Activated CD4-positive, alpha-beta T cell treated with anti-CD3 and anti-CD28 coated beads, Interleukin-2, amount 10 ng/mL, durations not matched to agents 24 days and 14 days (primary cell): ENCODE results near the gene RASAL3. TPM values are rescaled to one million over a fixed set of nuclear protein-coding genes. Genes with fewer than 3 reads are reported as not detected.
A peak's percentile ranks its signal among the peaks of the same experiment; 100 is the strongest.

ENCODE experiments used
- DNase-seq: peaks from one replicate; pipeline ENCODE4 v3.0.0; 2022
- H3K27ac Mint-ChIP-seq: one replicate; pipeline ENCODE4 v1.8.0; 2022; ENCODE audit warnings: mild to moderate bottlenecking, mixed read lengths
- H3K27me3 Mint-ChIP-seq: one replicate; pipeline ENCODE4 v1.8.0; 2022; ENCODE audit warnings: mixed read lengths
- H3K36me3 Mint-ChIP-seq: one replicate; pipeline ENCODE4 v1.8.0; 2022; ENCODE audit warnings: low read depth, mild to moderate bottlenecking, mixed read lengths
- H3K4me1 Mint-ChIP-seq: one replicate; pipeline ENCODE4 v1.8.0; 2021; ENCODE audit warnings: mixed read lengths
- H3K4me3 Mint-ChIP-seq: one replicate; pipeline ENCODE4 v1.8.0; 2022; ENCODE audit warnings: mild to moderate bottlenecking, moderate library complexity, mixed read lengths
- H3K9me3 Mint-ChIP-seq: one replicate; pipeline ENCODE4 v1.8.0; 2021; ENCODE audit warnings: mixed read lengths
- intact Hi-C: fragments of 100-400 bp; cut with micrococcal nuclease; formaldehyde crosslinking; loops from one replicate; pipeline ENCODE4 v1.15.1; 2023
- total RNA-seq: library from RNA; stranded (reverse); gene quantifications from 2 replicates; pipeline ENCODE4 v1.2.3, GENCODE V29; 2022

The RASAL3 gene
- total RNA-seq, 1 donor from 2014 or later = 114 TPM

DNA sequence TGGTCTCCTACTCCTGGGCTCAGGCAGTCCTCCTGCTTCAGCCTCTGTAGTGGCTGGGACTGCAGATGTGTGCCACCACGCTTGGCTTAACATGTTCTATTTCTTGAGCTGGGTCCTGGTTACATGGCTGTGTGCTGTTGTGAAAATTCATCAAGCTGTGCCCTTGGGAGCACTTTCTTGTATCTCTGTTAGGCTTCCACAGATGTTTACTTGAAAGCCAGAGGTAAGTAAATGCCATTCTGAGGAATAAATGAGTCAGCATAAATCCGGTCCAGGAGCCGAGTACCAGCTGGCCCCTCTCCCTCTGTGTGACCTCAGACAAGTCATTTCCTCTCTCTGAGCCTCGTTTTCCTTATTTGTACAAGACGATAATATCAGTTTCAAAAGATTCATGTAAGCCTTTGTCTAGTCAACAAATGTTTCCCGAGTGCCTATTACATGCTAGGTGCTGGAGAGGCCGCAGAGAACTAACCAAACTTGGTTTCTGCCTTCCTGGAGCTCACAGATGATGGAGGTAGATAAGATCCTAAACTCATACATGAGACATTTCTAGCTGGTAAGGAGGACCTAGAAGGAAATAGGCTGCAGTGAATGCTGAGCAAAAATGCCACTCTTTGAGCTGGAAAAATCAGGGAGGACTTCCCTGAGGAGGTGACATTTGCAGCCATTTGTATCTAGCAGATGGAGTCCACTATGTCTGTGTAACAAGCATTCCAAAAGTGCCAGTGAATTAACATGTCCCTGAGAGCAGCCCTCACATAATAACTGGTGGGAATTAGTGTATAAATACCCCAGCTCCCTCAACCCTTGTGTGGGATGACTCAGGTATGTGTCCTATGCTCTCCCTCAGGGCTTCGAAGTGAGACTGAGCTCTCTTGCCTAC, 2.7 kb upstream of the RASAL3 start:
- DNase-seq = peak; percentile 91
- peak overlapping the region; percentile 90 for H3K27ac Mint-ChIP-seq
- intact Hi-C loops = loop anchor here (1.0 to 5.0 kb wide), 6 partner anchors 34 to 165 kb away; no protein-coding TSS in a partner anchor
- peaks cover 55% of the 10 kb centered on the region for H3K4me1 Mint-ChIP-seq
- H3K27me3 Mint-ChIP-seq = peaks cover 12% of the 10 kb centered on the region
- H3K4me3 Mint-ChIP-seq = peak overlapping the region; percentile 58
- peaks cover 20% of the 10 kb centered on the region for H3K36me3 Mint-ChIP-seq
- H3K9me3 Mint-ChIP-seq = no peaks in the 10 kb centered on the region

DNA sequence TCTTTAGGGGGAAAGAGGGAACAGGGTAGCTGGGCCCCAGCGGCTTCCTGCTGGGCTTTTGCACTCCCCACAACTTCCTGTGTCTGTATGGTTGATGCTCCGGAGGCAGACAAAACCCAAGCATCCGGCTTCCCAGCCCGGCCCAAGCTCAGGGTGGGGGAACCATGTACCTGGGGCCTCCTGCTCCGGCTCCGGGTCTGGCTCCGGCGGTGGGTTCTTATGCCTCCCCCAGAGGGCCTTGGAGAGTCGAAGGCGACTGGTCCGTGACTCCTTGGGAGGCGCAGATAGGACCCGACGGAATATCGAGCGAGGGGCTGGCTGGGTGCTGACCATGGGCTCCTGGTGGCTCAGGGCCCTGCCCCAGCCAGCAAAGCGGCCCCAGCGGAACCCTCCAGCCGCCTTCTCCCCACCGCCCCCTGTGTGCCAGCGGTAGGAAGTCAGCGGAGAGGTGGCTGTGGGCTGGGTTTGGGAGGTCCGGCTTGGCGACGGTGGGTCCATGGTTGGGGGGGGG, 428 bp downstream of the RASAL3 start:
- Mint-ChIP-seq H3K27ac (peak overlapping the region; percentile 95), H3K27me3 (peaks cover 4% of the 10 kb centered on the region), H3K9me3 (no peaks in the 10 kb centered on the region), H3K36me3 (peaks cover 38% of the 10 kb centered on the region), H3K4me3 (peak overlapping the region; percentile 91), H3K4me1 (peaks cover 58% of the 10 kb centered on the region)
- peak; percentile 93 for DNase-seq
- intact Hi-C loops = no loop called here

DNA sequence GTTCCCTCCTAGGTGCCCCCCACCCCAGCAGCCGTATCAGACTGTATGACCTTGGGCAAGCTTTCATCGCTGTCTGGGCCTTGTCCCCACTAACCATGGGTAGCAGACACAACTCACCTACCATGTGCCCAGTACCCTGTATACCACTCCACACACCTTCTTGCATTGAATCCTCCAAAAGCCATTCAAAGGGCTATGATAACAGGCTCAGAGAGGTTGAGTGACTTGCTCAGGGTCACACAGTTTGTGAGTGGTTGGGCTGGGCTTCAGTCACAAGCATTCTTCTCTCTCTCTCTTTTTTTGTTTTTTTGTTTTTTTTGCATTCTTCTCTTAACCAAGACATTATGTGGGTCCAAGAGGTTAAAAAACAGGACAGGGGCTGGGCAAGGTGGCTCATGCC, 2.6 kb downstream of the RASAL3 start:
- Mint-ChIP-seq H3K27ac (peak overlapping the region; percentile 76), H3K27me3 (no peaks in the 10 kb centered on the region), H3K36me3 (peaks cover 46% of the 10 kb centered on the region), H3K4me1 (peaks cover 38% of the 10 kb centered on the region), H3K9me3 (no peaks in the 10 kb centered on the region), H3K4me3 (peak overlapping the region; percentile 45)
- intact Hi-C loops = no loop called here
- DNase-seq = no peak

DNA sequence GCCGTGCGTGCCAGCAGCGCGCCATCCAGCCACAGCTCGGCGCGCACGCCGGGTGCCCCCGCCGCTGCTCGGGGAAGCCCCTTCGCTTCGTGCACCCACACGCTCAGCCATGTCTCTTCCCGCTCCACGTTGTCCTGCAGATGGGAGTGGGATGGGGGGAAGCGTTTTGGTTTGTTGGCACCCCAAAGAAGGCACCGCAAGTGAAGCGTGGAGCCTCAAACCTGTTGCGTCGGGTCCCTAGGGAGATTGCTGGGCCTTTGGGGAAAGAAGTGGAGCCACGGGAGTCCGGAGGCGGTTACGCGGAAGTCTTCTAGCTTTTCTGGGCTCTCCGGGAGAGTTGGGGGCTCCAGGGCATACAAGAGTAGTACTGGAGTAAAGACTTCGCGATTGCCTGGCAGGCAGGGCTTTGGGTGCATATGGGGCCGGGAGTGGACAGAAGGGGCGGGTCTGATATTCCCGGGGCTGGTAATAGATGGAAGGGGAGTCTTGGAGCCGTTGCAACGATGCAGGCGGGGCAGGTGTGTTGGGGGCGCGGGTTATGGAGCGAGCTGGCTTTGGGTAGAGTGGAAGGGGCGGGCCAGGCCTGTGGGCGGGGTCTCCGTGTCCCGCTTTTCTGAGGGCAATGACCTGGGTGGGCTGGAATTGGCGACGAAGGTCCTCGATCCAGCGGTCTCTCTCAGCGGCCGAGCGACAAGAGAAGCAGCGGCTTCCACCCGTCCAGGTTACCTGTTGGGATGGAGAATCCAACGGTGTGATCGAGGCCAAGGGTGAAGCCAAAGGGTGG, 6.5 kb downstream of the RASAL3 start:
- intact Hi-C loops = no loop called here

DNA sequence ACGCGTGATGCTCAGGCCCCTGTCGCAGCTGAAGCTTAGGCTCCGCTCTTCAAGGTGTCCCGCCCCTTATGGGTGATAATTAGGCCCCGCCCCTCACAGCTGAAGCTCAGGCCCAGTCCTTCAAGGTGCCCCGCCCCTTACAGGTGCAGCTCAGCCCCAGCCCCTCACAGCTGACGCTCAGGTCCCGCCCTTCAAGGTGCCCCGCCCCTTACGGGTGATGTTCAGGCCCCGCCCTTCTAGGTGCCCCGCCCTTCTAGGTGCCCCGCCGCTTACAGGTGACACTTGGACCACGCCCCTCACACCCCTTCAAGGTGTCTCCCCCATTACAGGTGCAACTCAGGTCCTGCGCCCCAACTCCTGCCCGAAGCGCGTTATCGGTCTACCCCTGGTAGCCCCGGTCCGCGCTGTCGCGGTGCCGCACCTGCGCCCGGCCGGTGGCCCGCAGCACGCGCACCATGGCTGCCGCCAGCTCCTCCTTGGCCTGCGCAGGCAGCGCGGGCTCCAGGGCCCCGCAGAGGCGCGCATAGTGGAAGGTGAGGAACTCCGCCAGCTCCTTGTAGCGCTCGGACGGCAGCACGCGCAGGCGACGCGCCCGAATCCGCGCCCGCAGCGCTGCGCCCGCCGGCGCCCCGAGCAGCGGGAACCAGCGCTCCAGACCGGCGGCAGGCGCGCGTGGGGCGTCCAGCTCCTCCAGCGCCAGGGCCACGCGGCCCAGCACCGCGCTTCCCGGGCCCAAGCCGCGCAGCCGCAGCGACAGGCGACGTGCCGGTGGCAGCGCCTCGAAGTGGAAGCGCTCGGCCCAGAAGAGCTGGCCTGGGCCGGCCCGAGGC, 7.3 kb downstream of the RASAL3 start:
- Mint-ChIP-seq H3K9me3 (no peaks in the 10 kb centered on the region), H3K27ac (no peak overlapping the region), H3K36me3 (peaks cover 68% of the 10 kb centered on the region), H3K4me3 (no peak overlapping the region), H3K4me1 (peaks cover 20% of the 10 kb centered on the region), H3K27me3 (no peaks in the 10 kb centered on the region)
- intact Hi-C loops = no loop called here
- DNase-seq = no peak

More for the DNA sequence above, 6.5 kb downstream of the RASAL3 start:
- Mint-ChIP-seq H3K9me3 (no peaks in the 10 kb centered on the region), H3K4me3 (no peak overlapping the region), H3K36me3 (peaks cover 68% of the 10 kb centered on the region), H3K27me3 (no peaks in the 10 kb centered on the region), H3K4me1 (peaks cover 23% of the 10 kb centered on the region), H3K27ac (no peak overlapping the region)
- no peak for DNase-seq

DNA sequence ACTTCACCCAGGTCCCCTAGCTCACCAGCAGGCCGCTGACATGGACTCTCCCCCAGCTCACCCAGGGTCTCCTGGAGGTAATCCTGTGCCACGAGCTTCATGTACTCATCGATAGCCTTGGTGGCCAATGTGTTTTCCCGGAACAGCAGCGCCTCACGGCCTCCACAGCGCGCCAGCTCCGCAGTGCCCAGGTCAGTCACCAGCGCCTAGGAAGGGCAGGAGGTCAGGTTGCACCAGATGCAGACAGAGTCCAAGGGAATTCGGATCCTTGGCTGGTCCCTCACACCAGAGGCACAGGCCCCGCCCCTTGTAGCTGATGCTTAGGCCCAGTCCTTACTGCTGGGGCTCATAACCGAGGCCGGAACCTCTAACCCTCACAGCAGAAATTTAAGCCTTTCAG, 7.9 kb downstream of the RASAL3 start:
- H3K36me3 Mint-ChIP-seq = peaks cover 68% of the 10 kb centered on the region

DNA sequence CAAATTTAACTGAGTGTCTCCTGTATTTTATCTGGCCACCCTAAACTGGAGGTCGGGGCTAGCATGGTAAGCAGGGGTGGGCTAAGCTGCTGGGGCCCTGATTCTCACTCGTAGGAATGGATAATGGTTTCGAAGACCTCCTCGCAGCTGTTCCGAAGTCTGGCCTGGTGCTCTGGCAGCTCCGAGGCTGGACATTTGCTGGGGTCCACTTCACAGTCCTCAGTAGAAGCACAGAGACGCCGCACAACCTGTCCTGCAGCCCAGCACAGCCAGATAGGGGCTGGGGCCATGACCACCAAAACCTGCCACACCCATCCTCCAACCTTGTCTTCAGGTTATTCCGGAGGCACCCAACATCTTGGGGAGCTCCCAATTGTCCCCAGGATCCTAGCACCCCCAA, 8.3 kb downstream of the RASAL3 start:
- peaks cover 19% of the 10 kb centered on the region for H3K4me1 Mint-ChIP-seq
- DNase-seq = no peak
- no peaks in the 10 kb centered on the region for H3K27me3 Mint-ChIP-seq
- H3K36me3 Mint-ChIP-seq = peaks cover 70% of the 10 kb centered on the region
- H3K9me3 Mint-ChIP-seq = no peaks in the 10 kb centered on the region
- intact Hi-C loops = no loop called here
- H3K27ac Mint-ChIP-seq = no peak overlapping the region
- no peak overlapping the region for H3K4me3 Mint-ChIP-seq

More for the DNA sequence above, 7.9 kb downstream of the RASAL3 start:
- Mint-ChIP-seq H3K4me3 (no peak overlapping the region), H3K4me1 (peaks cover 17% of the 10 kb centered on the region), H3K27ac (no peak overlapping the region), H3K27me3 (no peaks in the 10 kb centered on the region), H3K9me3 (no peaks in the 10 kb centered on the region)
- no peak for DNase-seq
- intact Hi-C loops = no loop called here

DNA sequence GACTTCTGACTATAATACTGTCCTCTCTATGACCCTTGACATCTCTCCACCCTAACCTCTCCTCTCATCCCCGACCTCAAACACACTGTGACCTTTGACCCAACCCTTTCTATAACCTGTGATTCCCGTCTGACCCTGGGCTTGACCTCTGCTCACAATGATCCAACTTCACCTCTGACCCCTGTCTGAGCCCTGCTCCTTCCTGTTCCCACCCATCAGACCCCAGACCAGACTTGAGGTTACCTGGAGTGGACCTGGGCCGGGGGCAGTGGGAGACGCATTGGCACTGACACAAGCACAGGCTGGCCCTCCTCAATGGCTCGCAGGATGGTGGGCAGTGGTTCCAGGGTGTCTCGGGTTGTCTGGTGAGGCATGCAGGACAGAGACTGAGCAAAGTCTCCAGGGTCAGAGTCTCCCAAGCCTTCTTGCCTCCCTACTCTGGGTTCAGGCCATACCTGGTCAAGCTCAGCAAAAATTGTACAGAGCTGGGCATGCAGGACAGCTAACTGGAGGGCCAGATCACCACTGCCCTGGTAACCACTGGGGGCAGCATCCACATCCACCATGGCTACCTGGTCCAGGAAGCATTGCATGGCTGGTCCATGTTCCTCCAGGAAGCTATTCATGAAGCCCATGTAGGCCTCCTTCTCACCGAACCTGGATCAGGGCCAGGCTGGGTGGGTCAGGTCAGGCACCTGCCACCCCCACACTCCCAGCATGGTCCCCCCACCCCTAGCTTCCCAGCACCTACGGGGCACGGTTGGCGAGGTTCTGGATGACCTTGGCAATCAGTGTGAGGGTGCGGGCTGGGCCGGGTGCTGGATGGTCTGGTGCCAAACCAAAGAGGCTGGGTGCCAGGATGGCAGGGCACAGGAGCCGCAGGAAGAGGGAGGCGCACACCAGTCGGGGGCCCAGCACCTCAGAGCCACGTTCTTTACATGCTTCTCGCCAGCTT, 10.2 kb downstream of the RASAL3 start:
- Mint-ChIP-seq H3K27ac (peak overlapping the region; percentile 41), H3K36me3 (peaks cover 64% of the 10 kb centered on the region)

DNA sequence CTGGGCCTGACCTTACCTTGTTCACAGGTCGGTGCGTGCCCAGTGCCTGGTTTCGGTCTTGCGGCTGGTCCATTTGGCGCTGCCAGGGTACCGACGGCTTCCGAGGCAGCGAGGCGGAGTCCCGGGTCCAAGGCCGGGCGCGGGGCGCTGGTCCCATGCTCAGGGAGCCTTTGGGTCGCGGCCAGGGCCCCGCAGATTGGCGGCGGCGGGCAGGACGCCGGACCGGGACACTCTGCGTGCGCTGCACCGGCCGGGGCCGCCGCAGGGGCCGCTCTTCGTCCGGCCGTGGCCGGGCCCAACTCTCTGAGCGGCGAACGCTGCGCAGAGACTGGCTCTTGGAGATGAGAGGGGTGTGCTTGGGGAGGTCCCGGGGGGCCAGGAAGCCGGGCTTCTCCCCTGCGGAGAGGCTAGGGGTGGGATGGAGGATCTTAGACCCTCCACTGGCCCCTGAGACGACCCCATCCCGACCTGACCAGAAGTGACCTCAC, 11.2 kb downstream of the RASAL3 start:
- Mint-ChIP-seq H3K27ac (no peak overlapping the region), H3K4me3 (no peak overlapping the region), H3K9me3 (peaks cover 6% of the 10 kb centered on the region), H3K36me3 (peaks cover 67% of the 10 kb centered on the region), H3K27me3 (no peaks in the 10 kb centered on the region), H3K4me1 (peaks cover 30% of the 10 kb centered on the region)
- intact Hi-C loops = no loop called here
- DNase-seq = no peak

More for the DNA sequence above, 10.2 kb downstream of the RASAL3 start:
- intact Hi-C loops = no loop called here
- Mint-ChIP-seq H3K27me3 (no peaks in the 10 kb centered on the region), H3K4me3 (no peak overlapping the region), H3K4me1 (peaks cover 24% of the 10 kb centered on the region), H3K9me3 (peaks cover 6% of the 10 kb centered on the region)
- no peak for DNase-seq

DNA sequence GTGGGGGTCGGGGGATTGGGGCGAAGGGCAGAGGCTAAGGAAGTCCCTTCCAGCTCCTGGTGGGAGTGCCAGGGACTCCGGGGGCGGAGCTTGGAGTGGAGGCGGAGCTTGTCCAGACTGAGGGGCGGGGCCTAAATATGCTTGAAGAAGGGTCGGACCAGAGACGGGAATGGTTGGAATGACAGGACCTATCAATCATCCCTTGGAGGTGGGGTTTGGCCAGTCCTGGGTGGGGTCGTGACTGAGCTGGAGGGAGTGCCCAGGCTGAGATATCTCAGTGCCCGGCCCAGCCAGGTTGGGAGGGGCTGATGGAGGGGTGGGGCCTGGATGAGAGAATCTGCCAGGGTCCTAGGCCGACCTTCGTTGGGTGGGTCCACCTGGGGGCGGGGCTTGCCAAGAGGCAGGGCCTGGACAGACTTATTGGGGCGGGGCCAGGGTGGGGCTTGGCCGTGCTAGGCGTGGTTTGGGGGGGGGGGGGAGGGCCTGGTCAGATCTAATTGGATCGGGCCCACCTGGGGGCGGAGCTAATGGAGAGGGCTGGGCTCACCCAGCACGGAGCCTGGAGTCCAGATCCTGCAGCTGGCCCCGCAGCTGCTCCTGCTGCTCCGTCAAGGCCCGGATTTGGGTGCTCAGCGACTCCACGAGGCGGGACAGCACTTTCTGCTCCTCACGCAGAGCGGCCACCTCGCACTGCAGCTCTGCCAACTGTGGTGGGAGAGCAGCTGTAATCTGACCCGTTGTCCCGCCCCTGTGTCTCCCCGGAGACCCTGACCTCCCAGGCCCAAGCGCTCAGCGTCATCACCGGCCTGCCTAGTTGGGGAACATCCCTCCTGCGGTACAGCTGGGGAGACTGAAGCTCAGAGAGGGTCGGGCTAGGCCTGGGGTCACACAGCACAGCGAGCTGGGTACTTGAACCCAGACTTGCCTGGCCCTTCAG, 12.0 kb downstream of the RASAL3 start:
- Mint-ChIP-seq H3K27me3 (no peaks in the 10 kb centered on the region), H3K36me3 (peaks cover 63% of the 10 kb centered on the region), H3K4me1 (peaks cover 30% of the 10 kb centered on the region), H3K9me3 (peaks cover 6% of the 10 kb centered on the region), H3K4me3 (no peak overlapping the region), H3K27ac (peak overlapping the region; percentile 37)
- peak; percentile 80 for DNase-seq
- intact Hi-C loops = no loop called here

DNA sequence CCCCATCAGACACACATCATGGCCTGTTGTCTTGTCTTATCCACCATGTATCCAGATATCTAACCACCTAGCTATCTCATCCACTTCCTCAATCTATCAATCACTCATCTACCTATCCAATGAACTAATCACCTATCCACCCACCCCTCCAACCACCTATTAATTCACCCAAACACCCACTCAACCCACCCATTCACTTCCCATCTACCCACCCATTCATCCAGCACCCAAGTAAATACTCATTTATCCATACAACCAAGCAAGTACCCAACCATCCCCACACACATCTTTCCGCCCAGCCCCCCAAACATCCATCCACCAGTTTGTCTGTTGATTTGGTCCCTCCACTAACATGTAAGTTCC, 13.8 kb downstream of the RASAL3 start:
- Mint-ChIP-seq H3K9me3 (peaks cover 6% of the 10 kb centered on the region), H3K36me3 (peaks cover 50% of the 10 kb centered on the region), H3K4me3 (peak overlapping the region; percentile 74), H3K4me1 (peaks cover 30% of the 10 kb centered on the region), H3K27me3 (no peaks in the 10 kb centered on the region), H3K27ac (peak overlapping the region; percentile 92)
- intact Hi-C loops = no loop called here
- no peak for DNase-seq
